HG03558 (cell line): ENCODE data around the gene LNP1.
"Not testable (repeated sequence)": the region's sequence is repeated elsewhere in the genome, so short reads cannot be mapped to it uniquely, and the experiment has no call there.

Experiments used
- ATAC-seq: cut with Tn5 transposase; IDR thresholded peaks from one replicate; pipeline ENCODE4 v1.9.1; 2021; ENCODE audit warnings: moderate number of reproducible peaks; ENCODE audit not compliant: unreplicated experiment; ENCODE audit errors: extremely low read depth

Gene LNP1

DNA sequence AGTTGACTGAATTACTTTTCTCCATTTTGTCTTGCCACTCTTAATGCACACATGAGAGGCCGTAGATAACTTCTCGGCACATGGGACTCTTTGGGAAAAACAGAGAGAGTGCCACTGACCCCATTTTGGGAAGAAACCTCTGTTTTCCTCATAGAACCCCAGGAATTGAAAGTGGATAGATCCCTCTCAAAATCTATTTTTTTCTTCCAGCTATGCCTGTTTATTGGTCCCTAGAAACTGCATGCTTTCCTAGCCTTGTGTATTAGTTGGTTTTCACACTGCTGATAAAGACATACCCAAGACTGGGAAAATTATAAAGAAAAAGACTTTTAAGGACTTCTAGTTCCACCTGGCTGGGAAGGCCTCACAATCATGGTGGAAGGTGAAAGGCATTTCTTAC lies 67.3 kb downstream of the LNP1 start:
- ATAC-seq: no peak

DNA sequence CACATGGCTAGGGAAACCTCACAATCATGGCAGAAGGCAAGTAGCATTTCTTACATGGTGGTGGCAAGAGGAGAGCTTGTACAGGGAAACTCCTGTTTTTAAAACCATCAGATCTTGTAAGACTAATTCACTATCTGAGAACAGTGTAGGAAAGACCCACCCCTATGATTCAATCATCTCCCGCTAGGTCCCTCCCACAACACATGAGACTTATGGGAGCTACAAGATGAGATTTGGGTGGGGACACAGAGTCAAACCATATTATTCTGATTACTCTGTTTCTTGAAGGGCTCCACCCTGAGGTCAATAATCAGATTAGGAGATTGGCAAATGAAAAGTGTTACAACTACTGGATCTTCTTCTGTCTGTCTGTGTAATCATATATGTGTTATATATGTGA lies 69.6 kb downstream of the LNP1 start:
- no peak for ATAC-seq

DNA sequence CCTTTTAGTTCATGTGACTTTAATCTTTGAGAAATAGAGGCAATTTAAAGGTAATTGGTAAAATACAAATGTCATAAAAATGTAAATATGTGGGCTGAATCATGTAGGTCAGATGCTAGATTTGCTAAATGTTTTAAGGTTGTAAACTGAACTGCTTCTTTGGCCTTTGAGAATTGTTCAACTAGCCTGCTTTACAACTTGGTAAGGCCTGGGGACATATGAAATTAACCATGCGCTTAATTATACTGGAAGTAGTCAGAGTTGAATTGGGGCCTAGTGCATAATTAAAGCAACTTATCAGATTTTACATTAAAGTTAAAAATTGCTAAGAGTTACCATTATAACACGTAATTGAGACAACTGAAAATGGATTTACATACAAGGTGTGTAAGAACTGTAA lies 70.1 kb downstream of the LNP1 start:
- ATAC-seq: no peak

DNA sequence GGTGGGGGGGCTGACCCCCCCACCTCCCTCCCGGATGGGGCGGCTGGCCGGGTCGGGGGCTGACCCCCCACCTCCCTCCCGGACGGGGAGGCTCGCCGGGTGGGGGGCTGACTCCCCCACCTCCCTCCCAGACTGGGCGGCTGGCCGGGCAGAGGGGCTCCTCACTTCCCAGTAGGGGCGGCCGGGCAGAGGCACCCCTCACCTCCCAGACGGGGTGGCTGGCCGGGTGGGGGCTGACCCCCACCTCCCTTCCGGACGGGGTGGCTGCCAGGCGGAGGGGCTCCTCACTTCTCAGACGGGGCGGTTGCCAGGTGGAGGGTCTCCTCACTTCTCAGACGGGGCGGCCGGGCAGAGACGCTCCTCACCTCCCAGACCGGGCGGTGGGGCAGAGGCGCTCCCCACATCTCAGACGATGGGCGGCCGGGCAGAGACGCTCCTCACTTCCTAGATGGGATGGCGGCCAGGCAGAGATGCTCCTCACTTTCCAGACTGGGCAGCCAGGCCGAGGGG lies 76.6 kb downstream of the LNP1 start:
- ATAC-seq: not testable (repeated sequence)

DNA sequence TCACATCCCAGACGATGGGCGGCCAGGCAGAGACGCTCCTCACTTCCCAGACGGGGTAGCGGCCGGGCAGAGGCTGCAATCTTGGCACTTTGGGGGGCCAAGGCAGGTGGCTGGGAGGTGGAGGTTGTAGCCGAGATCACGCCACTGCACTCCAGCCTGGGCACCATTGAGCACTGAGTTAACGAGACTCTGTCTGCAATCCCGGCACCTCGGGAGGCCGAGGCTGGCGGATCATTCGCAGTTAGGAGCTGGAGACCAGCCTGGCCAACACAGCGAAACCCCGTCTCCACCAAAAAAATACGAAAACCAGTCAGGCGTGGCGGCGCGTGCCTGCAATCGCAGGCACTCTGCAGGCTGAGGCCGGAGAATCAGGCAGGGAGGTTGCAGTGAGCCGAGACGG lies 77.2 kb downstream of the LNP1 start:
- ATAC-seq: not testable (repeated sequence)

DNA sequence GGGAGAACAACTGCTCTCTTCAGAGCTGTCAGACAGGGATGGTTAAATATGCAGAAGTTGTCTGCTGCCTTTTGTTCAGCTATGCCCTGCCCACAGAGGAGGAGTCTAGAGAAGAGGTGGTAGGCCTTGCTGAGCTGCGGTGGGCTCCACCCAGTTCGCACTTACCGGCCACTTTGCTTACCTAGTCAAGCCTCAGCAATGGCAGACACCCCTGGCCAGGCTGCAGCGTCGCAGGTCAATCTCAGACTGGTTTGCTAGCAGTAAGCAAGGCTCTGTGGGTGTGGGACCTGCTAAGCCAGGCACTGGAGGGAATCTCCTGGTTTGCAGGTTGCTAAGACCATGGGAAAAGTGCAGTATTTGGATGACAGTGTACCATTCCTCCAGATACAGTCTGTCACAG lies 78.7 kb downstream of the LNP1 start:
- no peak for ATAC-seq

DNA sequence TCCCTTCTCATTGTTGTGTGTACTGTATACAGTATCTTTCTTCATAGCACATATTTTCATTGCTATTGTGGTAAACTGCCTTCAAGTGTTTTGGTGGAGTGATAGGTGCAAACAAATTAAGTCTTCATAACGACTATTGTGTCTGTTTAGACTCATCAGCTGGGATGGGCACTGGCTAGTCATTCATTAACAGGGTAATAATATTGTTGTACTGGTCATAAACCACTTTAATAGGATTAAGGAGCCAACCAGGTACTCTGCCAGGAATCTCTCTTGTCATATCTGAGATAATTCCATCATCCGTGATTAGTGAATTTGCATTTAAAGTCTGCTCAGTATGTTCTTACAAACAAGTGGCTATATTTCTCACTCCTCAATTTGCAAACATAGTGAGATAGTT lies 80.8 kb downstream of the LNP1 start:
- no peak for ATAC-seq

DNA sequence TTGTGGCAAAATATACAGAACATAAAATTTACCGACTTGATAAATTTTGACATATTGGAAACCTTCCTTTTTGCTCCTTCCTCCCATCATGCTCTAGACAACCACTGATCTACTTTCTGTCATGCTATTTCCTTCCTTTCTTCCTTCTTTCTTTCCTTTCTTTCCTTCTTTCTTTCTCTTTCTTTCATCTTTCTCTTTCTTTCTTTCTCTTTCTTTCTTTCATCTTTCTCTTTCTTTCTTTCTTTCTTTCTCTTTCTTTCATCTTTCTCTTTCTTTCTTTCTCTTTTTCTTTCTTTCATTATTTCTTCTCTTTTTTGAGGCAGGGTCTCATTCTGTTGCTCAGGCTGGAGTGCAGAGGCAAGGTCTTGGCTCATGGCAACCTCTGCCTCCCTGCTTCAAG lies 82.2 kb downstream of the LNP1 start:
- ATAC-seq: no peak

DNA sequence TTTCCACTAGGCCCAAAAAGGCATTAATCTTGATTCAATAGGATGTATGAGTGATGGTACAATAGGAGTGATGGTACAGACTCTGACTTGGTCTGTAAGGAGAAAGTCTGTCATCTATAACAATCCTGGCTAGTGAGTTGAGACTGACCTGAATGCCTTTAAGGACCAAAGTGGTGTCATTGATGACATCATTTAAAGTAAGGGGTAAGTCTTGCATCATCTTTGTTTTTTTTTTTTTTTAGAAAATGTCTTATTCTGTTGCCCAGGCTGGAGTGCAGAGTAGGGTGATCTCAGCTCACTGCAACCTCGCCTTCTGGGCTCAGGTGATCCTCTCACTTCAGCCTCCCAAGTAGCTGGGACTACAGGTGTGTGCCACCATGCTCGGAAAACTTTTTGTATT lies 85.5 kb downstream of the LNP1 start:
- no peak for ATAC-seq

DNA sequence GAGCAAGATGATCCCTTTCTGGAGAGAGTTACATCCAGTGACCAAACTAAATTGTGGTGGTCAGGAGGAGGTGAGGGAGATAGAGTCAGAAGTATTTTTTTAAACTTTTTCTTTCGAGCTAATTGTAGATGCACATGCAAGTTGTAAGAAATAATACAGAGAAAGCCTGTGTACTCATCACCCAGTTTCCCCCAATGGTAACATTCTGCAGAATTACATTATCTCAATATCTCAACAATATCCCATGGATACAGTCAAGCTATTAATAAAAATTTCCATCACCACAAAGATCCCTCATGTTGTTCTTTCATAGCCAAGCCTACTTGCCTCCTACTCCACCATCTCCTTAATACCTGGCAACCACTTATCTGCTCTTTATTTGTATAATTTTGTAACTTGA lies 87.8 kb downstream of the LNP1 start:
- no peak for ATAC-seq

DNA sequence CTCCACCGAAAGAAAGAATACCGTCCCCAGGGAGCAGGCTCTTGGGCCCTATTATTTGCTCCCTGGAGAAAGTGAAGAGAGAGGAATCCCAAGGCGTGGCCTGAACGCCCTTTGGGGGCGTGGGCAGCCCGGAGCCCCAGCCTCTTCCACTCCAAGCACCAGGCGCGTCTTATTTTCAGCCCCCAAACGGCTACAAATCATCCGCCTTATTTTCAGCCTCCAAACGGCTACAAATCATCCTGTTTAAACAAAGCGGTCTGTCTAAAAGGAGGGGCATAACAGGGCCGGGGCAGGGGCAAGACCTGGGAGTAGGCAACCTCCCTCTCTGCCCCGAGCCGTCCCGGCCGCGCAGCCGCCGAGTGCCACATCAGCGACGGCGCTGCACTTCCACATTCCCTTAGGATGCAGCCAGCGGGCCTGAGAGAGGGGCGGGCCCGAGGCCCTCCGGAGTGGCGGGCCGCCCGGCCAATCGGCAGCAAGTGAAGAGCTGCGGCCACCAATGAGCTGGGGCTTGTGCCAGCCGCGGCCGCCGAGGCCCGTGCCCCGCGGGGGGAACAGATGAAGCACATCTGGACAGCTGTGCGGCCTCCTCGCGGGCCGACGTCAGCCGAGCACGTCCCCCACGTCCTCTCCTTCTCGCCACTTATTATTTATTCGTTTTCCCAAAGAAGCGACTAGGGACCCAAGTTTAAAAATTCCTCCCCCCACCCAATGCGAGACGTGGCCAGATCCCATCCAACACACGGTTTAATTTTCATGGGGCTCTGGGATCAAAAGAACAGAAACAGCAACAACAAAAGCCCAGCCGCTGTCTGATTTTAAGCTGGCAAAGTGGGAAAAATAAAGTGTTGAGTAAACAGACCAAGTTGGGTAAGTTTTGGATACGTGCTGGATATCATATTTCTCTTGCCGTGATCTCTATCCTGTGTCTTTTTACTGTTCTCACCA lies 91.0 kb downstream of the LNP1 start, which contains the start of gene TMEM45A:
TMEM45A (plus strand) TSS at position 561 of the 948 bp plus-strand sequence. CDS start 62,593 bp downstream, outside the sequence.
- ATAC-seq: peak; percentile 95

DNA sequence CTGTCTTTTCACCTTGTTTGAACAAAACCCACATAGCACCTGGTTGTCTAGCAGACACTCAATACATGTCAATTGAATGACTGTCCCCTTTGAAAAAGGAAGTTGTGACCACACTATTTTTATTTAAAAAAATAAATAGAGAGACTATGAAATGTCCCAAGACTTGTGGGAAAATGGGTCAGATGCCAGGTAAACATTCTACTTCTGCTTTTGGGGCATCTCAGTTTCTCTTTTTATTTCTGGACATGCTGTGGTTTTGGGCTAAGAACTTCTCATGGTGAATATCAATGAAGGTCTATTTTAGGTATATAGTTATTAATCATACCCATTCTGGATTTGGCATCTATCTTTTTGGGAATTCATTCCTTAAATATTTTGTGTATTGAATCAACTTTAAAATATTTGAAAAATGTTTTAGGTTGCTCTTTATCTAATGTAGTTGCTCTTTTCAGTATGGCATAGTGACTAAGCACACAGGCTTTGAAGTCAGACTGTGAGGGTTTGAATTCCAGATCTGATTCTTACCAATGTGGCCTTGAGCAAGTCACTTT lies 95.4 kb downstream of the LNP1 start:
- no peak for ATAC-seq

DNA sequence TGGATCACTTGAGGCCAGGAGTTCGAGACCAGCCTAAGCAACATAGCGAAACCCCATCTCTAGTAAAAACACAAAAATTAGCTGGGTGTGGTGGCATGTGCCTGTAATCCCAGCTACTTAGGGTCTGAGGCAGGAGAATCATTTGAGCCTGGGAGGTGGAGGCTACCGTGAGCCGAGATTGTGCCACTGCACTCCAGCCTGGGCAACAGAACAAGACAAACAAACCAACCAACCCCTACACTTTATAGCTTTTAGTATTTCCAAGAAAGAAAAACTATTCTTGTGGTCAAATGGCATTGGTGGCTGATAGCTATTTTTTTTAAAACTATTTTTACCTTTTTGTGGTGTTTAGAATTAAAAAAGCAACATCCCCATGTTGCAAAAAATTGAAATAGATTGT lies 98.3 kb downstream of the LNP1 start:
- ATAC-seq: no peak

DNA sequence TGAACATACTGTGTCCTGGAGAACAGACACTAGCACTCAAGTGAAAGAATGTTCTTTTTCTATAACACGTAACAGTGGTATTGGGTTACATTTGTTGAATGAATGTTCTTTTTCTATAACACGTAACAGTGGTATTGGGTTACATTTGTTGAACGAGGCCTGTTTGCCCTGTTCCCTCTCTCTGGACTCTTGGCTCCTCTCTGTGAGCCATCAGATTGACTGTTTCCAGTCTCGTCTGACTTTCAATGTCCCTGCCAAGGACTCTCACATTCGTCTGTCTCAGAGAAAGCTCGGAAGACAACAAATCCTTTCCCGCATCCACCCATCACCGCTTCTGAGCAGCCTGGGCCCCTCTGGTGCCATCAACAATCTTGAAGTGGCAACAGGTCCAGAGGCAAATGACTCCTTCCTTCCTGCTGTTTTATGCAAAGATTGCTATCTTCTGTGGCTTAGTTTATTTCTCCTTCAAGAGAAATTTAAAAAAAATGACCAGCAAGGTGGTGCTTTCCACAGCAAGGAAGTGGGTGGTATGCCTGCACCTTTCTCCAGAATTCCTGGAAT lies 99.1 kb downstream of the LNP1 start:
- ATAC-seq: no peak

DNA sequence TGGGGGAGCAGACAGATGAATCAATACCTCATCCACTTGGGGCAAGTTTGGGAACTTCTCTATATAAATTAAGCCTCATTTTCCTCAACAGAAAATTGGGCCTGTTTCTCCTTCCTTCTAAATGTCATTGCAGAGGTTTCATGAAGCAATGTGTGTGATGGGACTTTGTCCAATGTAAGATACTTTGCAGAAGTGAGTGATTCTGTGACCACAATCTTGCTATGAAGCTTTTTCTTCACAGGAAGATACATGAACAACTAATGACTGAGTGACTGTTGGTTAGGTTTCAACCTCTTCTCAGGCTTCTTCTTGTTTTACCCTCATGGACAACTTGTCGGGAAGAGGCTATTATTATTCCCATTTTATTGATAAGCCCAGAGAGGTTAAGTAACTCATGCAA lies 102.1 kb downstream of the LNP1 start:
- no peak for ATAC-seq
